ENCODE data around the gene EHD1. TPM values are rescaled to one million over a fixed set of nuclear protein-coding genes. Genes with fewer than 3 reads are reported as not detected.

Gene EHD1
- total RNA-seq, 1 experiment from 2014 or later: 340 TPM

GRCh38 chr11:64871492-64871891 lies 6.9 kb downstream of the EHD1 start:
- Histone ChIP-seq H3K9me3 (ENCODE audit: low read length) (no peaks in the 10 kb centered on the region), H4K20me1 (ENCODE audit: low read length) (peaks cover 46% of the 10 kb centered on the region), H3K9me2 (replicated peaks; ENCODE audit: low read length) (no peaks in the 10 kb centered on the region), H3K4me2 (ENCODE audit: low read length) (peak overlapping the region; percentile 69), H3K4me1 (ENCODE audit: insufficient read depth, low read length) (peaks cover 79% of the 10 kb centered on the region), H2AFZ (ENCODE audit: low read length) (no peak overlapping the region), H3K4me3 (ENCODE audit: low read length) (no peak overlapping the region), H3K9ac (ENCODE audit: low read length) (no peak overlapping the region), H3K36me3 (ENCODE audit: low read depth, low read length) (peaks cover 48% of the 10 kb centered on the region), H3F3A (ENCODE audit: low read length, unreplicated experiment) (peaks cover 20% of the 10 kb centered on the region), H3K27ac (ENCODE audit: low read length) (peak overlapping the region; percentile 81; the same call in 1 of the 2 replicates), H3K27me3 (ENCODE audit: low read length) (no peaks in the 10 kb centered on the region), H3K79me2 (ENCODE audit: low read length) (peaks cover 91% of the 10 kb centered on the region)
- CTCF ChIA-PET: no interaction called here
- TF ChIP-seq EZH2 (IDR thresholded peaks at IDR 0.05; ENCODE audit: low read length, unreplicated experiment) (no peak), CTCF (conservative IDR thresholded peaks at IDR 0.05; ENCODE audit: low read depth, low read length) (no peak), EZH2phosphoT487 (IDR thresholded peaks at IDR 0.05; ENCODE audit: borderline replicate concordance, low read length) (no peak)
- ATAC-seq: no peak
- DNase-seq: no peak
- BruUV-seq (replicated peaks): no TSS peak
- intact Hi-C loops (cut with micrococcal nuclease): no loop called here
- POLR2A ChIA-PET (ENCODE audit: unreplicated experiment): no interaction called here

- CTCF ChIA-PET: interaction anchor here (3.3 kb wide), 1 partner anchor 23 kb away, joined by 20 read pairs; no protein-coding TSS in a partner anchor
- no peak for ATAC-seq
- Histone ChIP-seq H4K20me1 (ENCODE audit: low read length) (peaks cover 44% of the 10 kb centered on the region), H3K9me2 (replicated peaks; ENCODE audit: low read length) (no peaks in the 10 kb centered on the region), H3K79me2 (ENCODE audit: low read length) (peaks cover 91% of the 10 kb centered on the region), H3K27me3 (ENCODE audit: low read length) (no peaks in the 10 kb centered on the region), H3K36me3 (ENCODE audit: low read depth, low read length) (peaks cover 48% of the 10 kb centered on the region), H3K4me2 (ENCODE audit: low read length) (peak overlapping the region; percentile 69), H2AFZ (ENCODE audit: low read length) (no peak overlapping the region), H3F3A (ENCODE audit: low read length, unreplicated experiment) (peaks cover 20% of the 10 kb centered on the region), H3K9me3 (ENCODE audit: low read length) (no peaks in the 10 kb centered on the region), H3K27ac (ENCODE audit: low read length) (peak overlapping the region; percentile 81), H3K4me3 (ENCODE audit: low read length) (peak overlapping the region; percentile 26; the same call in 1 of the 2 replicates), H3K4me1 (ENCODE audit: insufficient read depth, low read length) (peaks cover 81% of the 10 kb centered on the region), H3K9ac (ENCODE audit: low read length) (peak overlapping the region; percentile 32; the same call in 1 of the 2 replicates)
- POLR2A ChIA-PET (ENCODE audit: unreplicated experiment): interaction anchor here (0.6 kb wide), 1 partner anchor 8 kb away, joined by 3 read pairs; no protein-coding TSS in a partner anchor
- intact Hi-C loops (cut with micrococcal nuclease): no loop called here
- BruUV-seq (replicated peaks): no TSS peak
- no peak for DNase-seq
- TF ChIP-seq EZH2 (IDR thresholded peaks at IDR 0.05; ENCODE audit: low read length, unreplicated experiment): no peak
- TF ChIP-seq CTCF (conservative IDR thresholded peaks at IDR 0.05; ENCODE audit: low read depth, low read length): no peak
- TF ChIP-seq EZH2phosphoT487 (IDR thresholded peaks at IDR 0.05; ENCODE audit: borderline replicate concordance, low read length): no peak
Observed at GRCh38 chr11:64870893-64871466, 7.4 kb downstream of the EHD1 start.
